HG02970 (cell line): Measurements from ENCODE around the gene CLOCK.

Experiments
- ATAC-seq: cut with Tn5 transposase; IDR thresholded peaks from one replicate; pipeline ENCODE4 v1.9.1; 2021; ENCODE audit warnings: mild to moderate bottlenecking, moderate library complexity, moderate number of reproducible peaks; ENCODE audit not compliant: unreplicated experiment, low FRiP score

CLOCK gene

DNA sequence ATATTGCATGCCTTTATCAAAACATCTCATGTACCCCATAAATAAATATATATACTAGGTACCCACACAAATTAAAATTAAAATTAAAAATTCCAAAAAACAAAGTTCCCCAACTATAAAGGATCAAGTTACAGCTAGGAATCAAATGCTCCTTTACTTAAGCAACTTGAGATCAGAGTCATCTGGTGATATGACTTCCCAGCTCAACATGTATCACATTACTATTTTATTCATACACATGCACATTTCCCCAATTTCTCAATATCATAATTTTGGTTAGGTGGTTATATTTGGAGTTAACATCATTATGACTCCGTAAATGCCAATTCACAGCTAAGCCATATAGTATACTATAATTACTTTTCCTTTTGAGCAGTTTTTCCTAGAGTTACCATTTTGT is 60.9 kb downstream of the CLOCK start:
- no peak for ATAC-seq

DNA sequence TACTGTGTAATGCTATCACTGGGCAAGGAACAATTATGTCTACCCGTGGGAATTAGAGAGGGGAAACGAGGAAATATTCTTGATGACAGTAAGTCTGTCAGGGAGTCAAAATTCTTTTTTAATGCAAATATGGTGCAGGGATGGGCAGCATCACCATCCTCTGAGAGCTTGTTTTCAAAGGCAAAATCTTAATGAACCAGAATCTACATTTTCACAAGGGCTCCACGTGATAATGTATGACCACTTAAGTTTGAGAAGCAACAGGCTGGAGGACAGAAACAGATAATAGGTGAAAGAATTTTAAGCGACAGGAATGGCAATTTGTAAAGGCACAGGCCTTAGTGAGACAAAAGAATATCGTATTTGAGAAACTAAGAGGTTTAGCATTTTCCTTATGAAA is 63.4 kb downstream of the CLOCK start:
- ATAC-seq, result no peak

- ATAC-seq, result no peak
These were observed 71.1 kb downstream of the CLOCK start for GRCh38 chr4:55475394-55476243.

GRCh38 chr4:55469979-55470378 is 76.7 kb downstream of the CLOCK start:
- ATAC-seq, result no peak

DNA sequence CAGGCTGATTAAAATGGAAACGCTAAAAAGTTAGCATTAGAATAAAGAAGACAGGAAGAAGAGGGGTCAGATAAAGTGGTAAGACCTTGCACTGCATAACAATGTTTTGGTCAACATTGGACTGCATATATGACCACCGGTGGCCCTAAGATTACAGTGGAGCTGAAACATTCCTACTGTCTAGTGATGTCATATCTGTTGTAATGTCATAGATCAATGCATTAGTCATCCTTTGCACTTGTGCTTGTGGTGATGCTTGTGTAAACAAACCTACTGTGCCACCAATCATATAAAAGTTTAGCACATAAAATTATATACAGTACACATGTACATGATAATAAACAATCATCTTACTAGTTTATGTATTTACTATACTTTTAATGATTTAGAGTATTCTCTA is 78.0 kb downstream of the CLOCK start:
- no peak for ATAC-seq

DNA sequence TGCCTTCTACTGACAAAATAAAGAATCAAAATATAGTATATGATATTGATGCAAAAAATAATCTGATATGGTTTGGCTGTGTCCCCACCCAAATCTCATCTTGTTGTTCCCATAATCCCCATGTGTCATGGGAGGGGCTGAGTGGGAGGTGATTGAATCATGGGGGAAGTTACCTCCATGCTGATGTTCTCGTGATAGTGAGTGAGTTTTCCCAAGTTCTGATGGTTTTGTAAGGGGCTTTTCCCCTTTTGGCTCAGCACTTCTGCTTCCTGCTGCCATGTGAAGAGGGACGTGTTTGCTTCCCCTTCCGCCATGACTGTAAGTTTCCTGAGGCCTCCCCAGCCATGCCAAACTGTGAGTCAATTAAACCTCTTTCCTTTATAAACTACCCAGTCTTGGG is 80.7 kb downstream of the CLOCK start:
- no peak for ATAC-seq

GRCh38 chr4:55458611-55459010 is 88.1 kb downstream of the CLOCK start:
- ATAC-seq, result no peak

- ATAC-seq, result no peak
These were observed 88.5 kb downstream of the CLOCK start for GRCh38 chr4:55458164-55458563.

DNA sequence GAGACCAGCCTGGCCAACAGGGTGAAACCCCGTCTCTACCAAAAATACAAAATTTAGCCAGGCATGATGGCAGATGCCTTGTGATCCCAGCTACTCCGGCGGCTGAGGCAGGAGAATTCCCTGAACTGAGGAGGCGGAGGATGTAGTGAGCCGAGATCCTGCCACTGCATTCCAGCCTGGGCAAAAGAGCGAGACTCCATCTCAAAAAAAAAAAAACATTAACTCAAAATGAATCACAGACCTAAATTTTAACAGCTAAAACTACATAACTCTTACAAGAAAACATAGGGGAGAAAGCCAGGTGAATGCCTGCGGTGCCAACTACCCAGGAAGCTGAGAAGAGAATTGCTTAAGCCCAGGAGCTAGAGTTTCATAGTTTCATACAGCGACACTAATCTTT is 96.1 kb downstream of the CLOCK start:
- no peak for ATAC-seq

DNA sequence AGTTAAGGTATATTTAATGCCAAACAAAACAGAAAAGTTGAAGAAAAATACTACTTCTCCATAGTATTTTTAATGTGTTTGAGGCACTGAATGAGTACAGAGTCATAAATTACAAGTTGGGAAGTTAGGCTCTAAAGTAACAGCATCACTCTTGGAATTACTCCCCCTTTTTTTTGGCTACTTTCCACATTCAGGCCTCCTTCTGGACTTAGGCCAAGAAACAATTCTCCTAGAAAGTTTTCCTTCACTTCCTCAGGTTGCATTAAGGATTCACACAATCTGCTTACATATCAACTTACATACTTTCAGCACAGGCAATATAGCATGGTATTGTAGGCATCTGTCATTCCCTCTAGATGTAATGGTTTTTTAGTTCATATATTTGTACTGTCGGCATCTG is 98.9 kb downstream of the CLOCK start:
- ATAC-seq, result no peak

GRCh38 chr4:55447108-55447708 is 99.5 kb downstream of the CLOCK start:
- no peak for ATAC-seq

DNA sequence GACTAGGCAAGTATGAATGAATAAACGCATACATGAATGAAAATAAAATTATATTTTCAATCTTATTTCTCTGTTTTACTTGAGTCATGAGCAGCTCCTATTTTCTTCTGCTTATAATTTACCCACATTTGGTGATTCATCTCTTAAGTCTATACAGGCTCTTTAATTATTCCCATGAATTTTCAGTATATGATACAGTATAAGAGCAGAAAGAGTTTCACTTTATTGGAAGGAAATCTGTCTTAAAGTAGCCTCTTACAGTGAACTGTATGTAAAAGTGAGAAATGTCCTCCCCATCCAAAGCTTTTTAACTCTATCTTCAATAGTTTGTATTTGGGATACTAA is 100.2 kb downstream of the CLOCK start:
- ATAC-seq, result no peak

- no peak for ATAC-seq
These were observed 100.7 kb downstream of the CLOCK start for GRCh38 chr4:55445921-55446577.

- no peak for ATAC-seq
These were observed 101.9 kb downstream of the CLOCK start for GRCh38 chr4:55444827-55445226.

- no peak for ATAC-seq
These were observed 104.2 kb downstream of the CLOCK start for GRCh38 chr4:55442541-55442940.

- ATAC-seq, result no peak
These were observed 105.9 kb downstream of the CLOCK start for GRCh38 chr4:55440786-55441185.

DNA sequence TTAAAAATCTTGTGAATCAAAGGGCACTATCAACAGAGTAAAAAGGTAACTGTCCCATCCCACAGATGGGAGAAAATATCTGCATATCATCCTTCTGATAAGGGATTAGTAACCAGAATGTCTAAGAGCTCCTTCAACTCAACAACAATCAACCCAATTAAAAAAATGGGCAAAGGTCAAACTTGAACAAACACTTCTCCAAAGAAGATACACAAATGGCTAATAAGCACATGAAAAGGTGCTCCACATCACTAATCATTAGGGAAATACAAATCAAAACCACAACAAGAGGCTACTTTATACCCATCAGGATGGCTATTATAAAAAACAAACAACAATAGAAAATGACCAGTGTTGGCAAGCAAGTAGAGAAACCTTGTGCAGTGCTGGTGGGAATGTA is 107.7 kb downstream of the CLOCK start:
- ATAC-seq, result no peak

DNA sequence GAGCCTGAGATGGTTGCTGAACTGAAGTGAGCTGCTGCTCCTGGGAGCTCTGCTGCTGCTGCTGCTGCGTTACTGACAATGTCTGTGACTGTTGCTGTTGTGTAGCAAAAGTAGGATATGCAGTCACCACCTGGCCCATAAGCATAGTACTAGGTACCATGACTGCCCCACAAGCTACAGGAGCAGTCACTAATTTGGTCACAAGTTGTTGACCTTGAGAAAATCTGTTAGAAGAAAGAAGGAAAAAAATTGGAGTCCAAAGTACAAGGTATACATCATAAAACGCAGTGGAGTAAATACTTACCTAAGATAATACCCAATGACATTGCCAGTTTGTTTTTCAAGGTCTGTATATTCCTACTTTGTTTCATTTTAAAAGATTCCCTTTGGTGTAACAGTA is 108.4 kb downstream of the CLOCK start:
- ATAC-seq, result no peak

GRCh38 chr4:55437823-55438222 is 108.9 kb downstream of the CLOCK start:
- ATAC-seq, result no peak

GRCh38 chr4:55437356-55437796 is 109.3 kb downstream of the CLOCK start:
- no peak for ATAC-seq

DNA sequence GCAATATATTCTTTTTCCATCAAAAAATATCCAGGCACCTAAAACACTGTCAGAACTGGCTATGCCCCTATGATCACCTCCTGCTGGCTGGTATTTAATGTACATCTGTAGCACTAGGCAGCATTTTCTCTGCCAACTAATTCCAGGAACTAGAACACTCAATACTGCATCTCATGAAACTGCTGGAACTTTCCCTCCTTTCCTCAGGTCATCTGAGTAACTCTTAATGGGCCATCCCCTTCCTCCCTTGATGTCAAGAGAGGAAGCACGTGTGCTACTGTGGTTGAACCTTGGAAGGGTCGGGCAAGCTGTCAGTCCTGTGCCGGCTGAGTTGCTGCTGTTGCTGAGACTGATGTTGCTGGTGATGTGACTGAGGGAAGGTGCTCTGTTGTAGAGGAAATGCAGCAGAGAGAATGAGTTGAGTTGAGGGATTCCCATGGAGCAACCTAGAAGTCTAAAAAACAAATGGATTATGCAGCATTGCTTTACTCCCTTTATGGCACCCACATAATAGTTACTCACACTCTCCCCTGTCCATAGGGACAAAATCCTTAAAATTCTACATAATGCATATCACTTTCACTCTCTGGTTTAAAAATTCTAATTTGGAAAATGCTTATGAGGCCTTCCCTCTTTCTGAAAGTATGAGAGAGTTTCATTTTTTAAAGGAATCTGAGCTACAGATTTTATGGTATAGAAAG is 111.4 kb downstream of the CLOCK start:
- no peak for ATAC-seq
